WI38 (cell line): ENCODE measurements around the gene HOXD1.

ENCODE experiments used
- H3K4me3 ChIP-seq: 2 replicates; pipeline ENCODE4 v1.5.1; 2011; ENCODE audit warnings: low read depth, mild to moderate bottlenecking, control low read depth, low read length
- CTCF ChIP-seq: IDR thresholded peaks from 2 replicates; pipeline ENCODE4 v1.5.1; 2012; ENCODE audit warnings: low read depth, mild to moderate bottlenecking, control low read depth, low read length

Gene HOXD1

DNA sequence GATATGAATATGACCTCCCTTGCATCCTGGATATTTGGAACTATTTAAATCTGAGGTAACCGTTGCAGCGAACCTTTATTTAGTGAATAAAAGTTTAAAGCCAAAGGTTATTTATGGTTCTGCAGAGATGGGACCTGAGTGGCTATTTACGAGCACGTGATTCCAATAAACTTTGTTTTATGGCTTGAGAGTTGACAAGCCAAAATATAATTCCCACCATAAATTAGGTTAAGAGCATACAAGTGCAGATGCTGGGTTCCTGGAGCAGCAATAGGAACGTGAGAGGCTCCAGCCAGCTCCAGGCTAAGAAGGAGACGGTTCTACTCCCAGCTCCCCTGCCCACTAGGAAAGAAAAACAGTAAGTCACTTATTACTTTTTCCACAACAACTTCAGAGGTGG lies 42.4 kb upstream of the HOXD1 start:
- H3K4me3 ChIP-seq = no peak overlapping the region
- no peak for TF ChIP-seq CTCF

DNA sequence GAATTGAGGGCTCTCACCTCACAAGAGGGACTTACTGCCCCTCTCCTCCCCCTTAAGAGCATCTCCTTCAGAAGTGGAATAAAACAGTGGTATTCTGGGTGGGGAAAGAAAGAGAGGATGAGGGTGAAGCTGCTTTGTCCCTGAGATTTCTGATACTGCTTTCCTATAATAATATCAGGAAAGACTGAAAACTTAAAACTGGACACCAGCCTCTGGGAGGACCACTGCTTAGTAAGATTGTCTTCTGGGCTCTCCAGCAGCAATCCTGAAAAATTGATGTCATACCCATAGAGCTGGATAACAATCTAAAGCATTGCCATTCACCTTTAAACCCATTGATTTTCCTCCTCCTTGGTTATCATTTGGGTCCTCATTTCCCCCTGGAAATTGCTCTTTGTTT lies 41.8 kb upstream of the HOXD1 start:
- H3K4me3 ChIP-seq = no peak overlapping the region
- TF ChIP-seq CTCF = no peak

DNA sequence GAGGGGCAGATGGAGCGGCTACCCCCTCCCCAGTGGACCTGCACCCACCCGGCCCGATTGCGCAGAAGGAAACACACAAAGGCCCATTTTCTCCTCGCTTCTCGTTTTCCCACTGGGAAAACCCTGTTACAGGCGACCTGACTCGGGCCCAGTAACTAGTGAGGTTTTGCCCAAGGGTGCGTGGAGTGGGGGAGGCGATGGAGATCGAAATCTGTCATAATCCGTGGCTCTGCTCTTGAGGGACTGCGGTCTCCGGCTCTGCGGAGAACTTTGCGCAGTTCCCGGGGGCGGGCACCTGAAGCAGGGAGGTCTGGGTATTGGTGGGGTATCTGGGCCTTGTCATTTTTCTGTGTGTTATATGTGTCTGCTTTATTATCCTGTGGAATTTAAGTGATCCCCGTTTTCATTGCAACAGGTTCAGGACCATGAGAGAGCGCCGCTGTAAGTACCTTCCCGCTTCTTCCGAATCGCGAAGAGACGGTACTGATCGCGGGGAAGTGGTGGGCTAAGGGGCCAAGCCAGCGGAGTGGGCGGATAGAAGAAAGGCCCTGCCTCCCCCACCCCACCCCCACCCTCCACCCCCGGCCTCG lies 41.2 kb upstream of the HOXD1 start:
- no peak for TF ChIP-seq CTCF
- no peak overlapping the region for H3K4me3 ChIP-seq

DNA sequence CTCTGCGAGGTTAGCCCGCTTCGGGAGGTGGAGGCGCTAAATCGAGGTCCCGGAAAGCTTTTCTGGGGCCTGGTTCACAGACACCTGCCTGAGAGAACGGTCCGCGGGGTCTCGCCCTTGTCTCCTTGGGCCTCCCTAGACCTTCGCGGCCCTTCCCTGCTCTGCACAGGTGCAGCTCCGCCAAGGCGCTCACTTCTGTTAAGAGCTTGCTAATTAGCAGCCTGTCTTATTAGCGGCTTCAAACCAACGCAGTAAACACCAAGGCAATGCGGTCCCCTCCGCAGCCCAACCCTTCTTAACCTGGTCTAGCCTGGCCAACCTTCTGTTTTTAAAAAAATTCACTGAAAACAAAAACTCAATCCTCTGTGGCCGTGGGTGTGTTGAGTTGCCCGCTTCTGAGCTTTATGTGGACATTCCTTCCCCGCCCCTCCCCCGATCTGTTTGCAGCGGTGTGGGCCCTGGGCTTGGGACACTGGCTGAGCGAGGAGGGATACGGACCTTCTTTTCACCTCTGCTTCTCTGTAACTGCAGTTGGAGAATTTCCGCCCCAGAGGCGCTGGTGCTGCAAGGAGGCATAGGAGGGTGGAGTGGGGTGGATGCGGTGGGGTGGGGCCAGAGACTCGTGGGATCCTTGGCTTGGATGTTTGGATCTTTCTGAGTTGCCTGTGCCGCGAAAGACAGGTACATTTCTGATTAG lies 40.5 kb upstream of the HOXD1 start:
- TF ChIP-seq CTCF = no peak
- H3K4me3 ChIP-seq = no peak overlapping the region

GRCh38 chr2:176148751-176149421 lies 39.6 kb upstream of the HOXD1 start:
- TF ChIP-seq CTCF = no peak

DNA sequence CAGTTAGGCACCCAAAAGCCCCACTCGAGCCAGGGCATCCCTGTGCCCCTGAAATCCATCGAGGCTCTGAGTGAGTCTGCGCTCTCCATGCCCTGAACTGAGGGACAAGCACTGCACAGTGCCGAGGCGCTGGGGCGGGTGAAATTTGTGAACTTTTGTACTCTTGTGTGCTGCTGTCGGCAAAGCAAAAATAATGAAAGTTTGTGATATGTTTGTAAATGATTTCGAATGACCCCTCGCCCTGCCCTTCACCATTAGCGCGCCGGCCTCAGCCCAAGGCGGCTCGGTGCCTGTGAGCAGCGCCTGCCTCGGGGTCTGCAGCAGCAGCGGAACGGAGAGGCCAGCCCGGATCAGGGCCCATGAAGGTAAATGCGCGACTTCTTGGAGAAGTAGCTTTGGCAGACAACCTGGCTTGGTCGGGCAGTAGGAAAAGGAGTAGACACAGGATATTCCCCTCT lies 39.0 kb upstream of the HOXD1 start:
- no peak overlapping the region for H3K4me3 ChIP-seq
- TF ChIP-seq CTCF = no peak

More at GRCh38 chr2:176148751-176149421, 39.6 kb upstream of the HOXD1 start:
- no peak overlapping the region for H3K4me3 ChIP-seq
